Loucy (cell line): ENCODE data around the gene NTN5.

Experiments used
- H2AFZ ChIP-seq: fragments of 200-600 bp; sonication (generic); 2 replicates; pipeline ENCODE4 v1.6.0; 2016; ENCODE audit warnings: antibody characterized with exemption, mild to moderate bottlenecking, low read length, moderate library complexity
- H3F3A ChIP-seq: fragments of 200-600 bp; 2 replicates; pipeline ENCODE4 v1.6.0; 2016; ENCODE audit warnings: antibody characterized with exemption, low read depth, mild to moderate bottlenecking
- H3K27me3 ChIP-seq: fragments of 200-600 bp; sonication (generic); 2 replicates; pipeline ENCODE4 v1.6.1; 2014; ENCODE audit warnings: low read length, mild to moderate bottlenecking; ENCODE audit not compliant: insufficient read depth, poor library complexity, severe bottlenecking
- H3K36me3 ChIP-seq: fragments of 200-600 bp; sonication (generic); 2 replicates; pipeline ENCODE4 v1.6.1; 2016; ENCODE audit warnings: low read length; ENCODE audit not compliant: insufficient read depth
- H3K4me1 ChIP-seq: fragments of 200-600 bp; sonication (generic); 2 replicates; pipeline ENCODE4 v1.5.1; 2014; ENCODE audit warnings: low read length, mild to moderate bottlenecking; ENCODE audit not compliant: insufficient read depth, poor library complexity, severe bottlenecking
- H3K4me2 ChIP-seq: fragments of 200-600 bp; sonication (generic); 2 replicates; pipeline ENCODE4 v1.6.0; 2014; ENCODE audit warnings: antibody characterized with exemption, low read length, low read depth, mild to moderate bottlenecking; ENCODE audit not compliant: poor library complexity, severe bottlenecking
- H3K4me3 ChIP-seq: fragments of 200-600 bp; sonication (generic); 2 replicates; pipeline ENCODE4 v1.5.1; 2014; ENCODE audit warnings: low read length, mild to moderate bottlenecking, mixed read lengths; ENCODE audit not compliant: poor library complexity, severe bottlenecking
- H3K79me2 ChIP-seq: fragments of 200-600 bp; sonication (generic); 2 replicates; pipeline ENCODE4 v1.6.1; 2014; ENCODE audit warnings: low read length; ENCODE audit not compliant: insufficient read depth
- H3K9ac ChIP-seq: fragments of 200-600 bp; sonication (generic); 2 replicates; pipeline ENCODE4 v1.6.0; 2014; ENCODE audit warnings: mild to moderate bottlenecking, low read depth, low read length, moderate library complexity; ENCODE audit not compliant: poor library complexity, severe bottlenecking
- H3K9me2 ChIP-seq: fragments of 200-600 bp; sonication (generic); replicated peaks from 2 replicates; pipeline ENCODE4 v1.6.1; 2016; ENCODE audit warnings: low read depth, low read length, mixed read lengths
- H3K9me3 ChIP-seq: fragments of 200-600 bp; sonication (generic); 2 replicates; pipeline ENCODE4 v1.6.1; 2014; ENCODE audit warnings: mild to moderate bottlenecking, antibody characterized with exemption, low read length, low read depth; ENCODE audit not compliant: insufficient read depth
- H4K20me1 ChIP-seq: fragments of 200-600 bp; sonication (generic); 2 replicates; pipeline ENCODE4 v1.6.0; 2014; ENCODE audit warnings: antibody characterized with exemption, low read length, mild to moderate bottlenecking; ENCODE audit not compliant: insufficient read depth, poor library complexity, severe bottlenecking
- CTCF ChIP-seq: fragments of 200-600 bp; sonication (generic); conservative IDR thresholded peaks from 2 replicates; pipeline ENCODE4 v1.5.1; 2014; ENCODE audit warnings: mild to moderate bottlenecking, antibody characterized with exemption, low read length
- EZH2phosphoT487 ChIP-seq: fragments of 200-600 bp; IDR thresholded peaks from 2 replicates; pipeline ENCODE4 v1.6.1; 2018; ENCODE audit warnings: antibody characterized with exemption, mild to moderate bottlenecking, moderate library complexity, borderline replicate concordance

NTN5 gene

DNA sequence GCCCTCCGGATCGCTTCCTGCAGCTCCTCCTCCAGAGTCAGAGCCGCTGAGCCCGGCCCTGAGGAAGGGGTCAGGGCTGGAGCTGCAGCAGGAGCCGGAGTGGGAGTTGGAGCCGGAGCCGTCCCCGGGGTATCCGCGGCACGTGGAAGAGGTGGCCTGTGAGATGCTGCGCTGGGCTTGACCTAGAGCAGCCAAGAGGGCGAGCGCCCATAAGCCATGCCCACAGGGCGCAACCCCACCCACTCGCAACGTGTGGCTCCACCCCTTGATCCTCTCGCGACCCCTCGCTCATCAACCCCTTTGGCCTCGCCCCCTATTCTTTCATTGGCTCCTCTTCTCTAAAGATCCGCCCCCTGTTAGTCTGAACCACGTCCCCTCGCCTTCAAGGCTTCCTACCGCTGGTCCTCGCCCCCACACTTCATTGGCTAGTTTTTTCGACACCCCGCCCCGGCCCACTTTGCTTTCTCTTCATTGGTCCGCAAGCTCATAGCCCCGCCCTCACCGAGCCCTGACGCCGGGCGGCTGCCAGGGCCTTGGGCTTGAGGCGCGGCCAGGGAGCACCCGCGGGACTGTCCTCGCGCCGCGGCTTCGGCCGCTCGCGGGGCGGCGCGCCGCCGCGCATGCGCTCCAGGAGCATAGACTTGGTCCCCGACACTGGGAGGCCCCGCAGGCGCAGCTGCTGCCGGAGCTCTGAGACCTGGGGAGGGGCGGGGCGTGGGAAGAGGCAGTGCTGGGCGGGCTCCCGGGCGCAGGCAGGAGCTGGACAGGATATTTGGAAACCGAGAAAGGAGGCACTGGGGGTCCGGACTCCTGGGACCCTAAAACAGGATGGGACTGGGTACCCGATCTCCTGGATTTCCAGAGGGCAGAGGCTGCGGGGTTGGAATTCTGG lies 41.3 kb upstream of the NTN5 start:
- Histone ChIP-seq H3K4me1 (peaks cover 20% of the 10 kb centered on the region), H3K9me2 (no peaks in the 10 kb centered on the region), H3K4me2 (peak overlapping the region; percentile 98), H3K36me3 (no peaks in the 10 kb centered on the region), H3K79me2 (peaks cover 17% of the 10 kb centered on the region), H3K9me3 (no peaks in the 10 kb centered on the region), H4K20me1 (no peaks in the 10 kb centered on the region), H3K4me3 (peak overlapping the region; percentile 96), H3K9ac (peak overlapping the region; percentile 98), H3F3A (no peaks in the 10 kb centered on the region), H2AFZ (peak overlapping the region; percentile 95), H3K27me3 (no peaks in the 10 kb centered on the region)
- no peak for TF ChIP-seq EZH2phosphoT487

- H2AFZ ChIP-seq = peak overlapping the region; percentile 95
These were observed 40.4 kb upstream of the NTN5 start for GRCh38 chr19:48713041-48713863.

DNA sequence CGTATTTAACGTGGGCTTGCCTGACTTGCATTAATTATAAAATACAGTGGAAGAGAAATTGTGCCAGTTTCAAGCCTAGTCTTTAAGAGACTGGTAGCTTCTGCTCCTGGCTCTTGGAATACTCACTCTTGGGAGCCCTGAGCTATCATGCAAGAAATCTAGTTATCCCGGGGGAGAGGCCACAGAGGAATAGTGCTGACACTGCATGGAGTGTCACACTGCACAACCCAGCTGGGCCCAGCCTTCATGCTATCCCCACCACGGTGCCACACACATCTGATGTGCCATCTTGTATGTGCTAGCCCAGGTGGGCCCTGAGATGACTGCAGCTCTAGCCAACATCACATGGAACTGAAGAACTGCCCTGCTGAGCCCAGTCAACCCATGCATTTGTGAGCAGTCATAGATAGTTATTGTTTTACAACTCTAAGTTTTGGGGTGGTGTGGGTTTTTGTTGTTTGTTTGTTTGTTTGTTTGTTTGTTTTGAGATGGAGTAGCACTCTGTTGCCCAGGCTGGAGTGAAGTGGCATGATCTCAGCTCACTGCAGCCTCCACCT lies 38.4 kb upstream of the NTN5 start:
- Histone ChIP-seq H3K79me2 (peaks cover 17% of the 10 kb centered on the region), H2AFZ (no peak overlapping the region), H3K36me3 (no peaks in the 10 kb centered on the region), H4K20me1 (no peaks in the 10 kb centered on the region), H3F3A (no peaks in the 10 kb centered on the region), H3K9ac (no peak overlapping the region), H3K4me1 (peaks cover 20% of the 10 kb centered on the region), H3K9me3 (no peaks in the 10 kb centered on the region), H3K4me2 (no peak overlapping the region), H3K27me3 (no peaks in the 10 kb centered on the region), H3K4me3 (no peak overlapping the region), H3K9me2 (no peaks in the 10 kb centered on the region)
- no peak for TF ChIP-seq EZH2phosphoT487
- TF ChIP-seq CTCF = no peak

More at GRCh38 chr19:48713041-48713863, 40.4 kb upstream of the NTN5 start:
- Histone ChIP-seq H3F3A (no peaks in the 10 kb centered on the region), H3K79me2 (peaks cover 17% of the 10 kb centered on the region), H3K9me2 (no peaks in the 10 kb centered on the region), H3K36me3 (no peaks in the 10 kb centered on the region), H3K9me3 (no peaks in the 10 kb centered on the region), H3K4me3 (peak overlapping the region; percentile 93), H3K4me2 (peak overlapping the region; percentile 98), H3K27me3 (no peaks in the 10 kb centered on the region), H3K4me1 (peaks cover 20% of the 10 kb centered on the region), H4K20me1 (no peaks in the 10 kb centered on the region), H3K9ac (peak overlapping the region; percentile 79)
- no peak for TF ChIP-seq EZH2phosphoT487
- no peak for TF ChIP-seq CTCF
